Measurements from ENCODE around the gene DMXL2. TPM values are rescaled to one million over a fixed set of nuclear protein-coding genes. Genes with fewer than 3 reads are reported as not detected.
"Not testable (repeated sequence)": the region's sequence is repeated elsewhere in the genome, so short reads cannot be mapped to it uniquely, and the experiment has no call there.

DMXL2 gene
- total RNA-seq, 1 donor from 2014 or later, result 4.6 TPM

- no peak for DNase-seq (ENCODE audit: low read depth in 2 of 2)
Observed at GRCh38 chr15:51576286-51576850, 46.2 kb downstream of the DMXL2 start.

DNA sequence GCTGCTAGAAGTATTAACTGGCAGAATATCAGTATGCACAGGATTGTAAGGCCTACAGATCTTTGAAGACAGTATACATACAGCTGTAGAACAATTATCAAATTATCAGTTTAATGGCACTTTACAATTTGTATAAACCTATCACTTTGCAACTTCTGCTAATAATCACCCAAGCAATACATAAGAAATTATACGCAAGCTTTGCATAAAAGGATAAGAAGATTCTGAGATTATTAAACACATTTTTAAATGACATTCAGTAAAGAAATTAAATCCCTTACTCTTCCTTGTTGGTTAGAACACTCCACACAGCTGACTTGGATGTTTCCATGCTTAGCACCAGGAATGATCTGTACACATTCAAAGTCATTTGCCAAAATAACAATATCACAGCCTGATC, 46.8 kb downstream of the DMXL2 start:
- DNase-seq (ENCODE audit: low read depth in 2 of 2), result no peak

GRCh38 chr15:51573352-51573751, 49.2 kb downstream of the DMXL2 start:
- not testable (repeated sequence) for DNase-seq (ENCODE audit: low read depth in 2 of 2)

GRCh38 chr15:51568939-51569784, 53.4 kb downstream of the DMXL2 start:
- not testable (repeated sequence) for DNase-seq (ENCODE audit: low read depth in 2 of 2)

- DNase-seq (ENCODE audit: low read depth in 2 of 2), result no peak
Observed at GRCh38 chr15:51561271-51561670, 61.3 kb downstream of the DMXL2 start.

DNA sequence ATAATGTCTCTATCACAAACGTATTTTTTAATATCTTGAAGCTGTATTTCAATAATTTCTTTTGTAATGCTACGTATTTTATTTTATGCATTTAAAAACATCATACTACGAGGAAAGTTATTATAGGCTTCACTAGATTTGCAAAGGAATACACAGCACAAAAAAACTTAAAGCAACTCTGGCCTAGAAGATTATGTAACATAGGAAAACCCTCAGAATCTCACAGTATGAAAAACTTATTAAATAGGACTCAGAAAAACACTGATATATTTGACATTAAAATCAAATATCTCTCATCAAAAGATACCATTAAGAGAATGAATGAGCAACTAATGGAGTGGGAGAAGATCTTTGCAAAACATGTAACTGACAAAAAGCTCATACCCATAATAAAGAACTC, 63.7 kb downstream of the DMXL2 start:
- DNase-seq (ENCODE audit: low read depth in 2 of 2), result no peak

- DNase-seq (ENCODE audit: low read depth in 2 of 2), result no peak
Observed at GRCh38 chr15:51558411-51558810, 64.2 kb downstream of the DMXL2 start.

GRCh38 chr15:51550841-51551240, 71.7 kb downstream of the DMXL2 start:
- DNase-seq (ENCODE audit: low read depth in 2 of 2), result no peak

GRCh38 chr15:51547656-51548055, 74.9 kb downstream of the DMXL2 start:
- DNase-seq (ENCODE audit: low read depth in 2 of 2), result no peak

DNA sequence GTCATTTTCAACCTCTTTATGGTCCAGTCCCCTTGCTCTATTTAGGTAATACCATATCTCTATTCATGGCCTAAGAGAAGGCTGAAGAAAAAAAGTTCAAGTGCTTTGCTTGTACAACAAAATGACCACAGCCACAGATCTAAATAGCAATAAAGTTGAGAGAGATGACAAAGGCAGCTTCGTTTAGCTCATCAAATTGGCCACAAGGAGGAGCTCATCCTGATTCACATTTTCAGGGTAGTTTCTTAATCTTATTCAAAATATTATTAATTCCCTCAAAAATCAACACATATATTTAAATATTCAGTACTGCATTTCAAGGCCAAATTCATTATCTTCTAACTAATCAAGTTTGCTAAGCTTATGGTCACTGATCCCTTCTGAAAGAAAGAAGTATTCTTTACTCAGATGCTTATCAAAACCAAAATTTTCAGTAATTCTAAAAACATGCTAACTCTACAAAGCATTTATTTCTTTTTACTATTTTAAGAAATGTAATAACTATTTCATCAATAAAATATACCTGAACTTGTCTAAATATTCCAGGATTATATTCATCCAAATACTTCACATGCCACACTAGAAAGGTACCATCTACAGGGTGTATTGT, 85.5 kb downstream of the DMXL2 start:
- DNase-seq (ENCODE audit: low read depth in 2 of 2), result peak; percentile 51

- no peak for DNase-seq (ENCODE audit: low read depth in 2 of 2)
Observed at GRCh38 chr15:51533672-51534398, 88.7 kb downstream of the DMXL2 start.

- no peak for DNase-seq (ENCODE audit: low read depth in 2 of 2)
Observed at GRCh38 chr15:51526955-51527354, 95.6 kb downstream of the DMXL2 start.

DNA sequence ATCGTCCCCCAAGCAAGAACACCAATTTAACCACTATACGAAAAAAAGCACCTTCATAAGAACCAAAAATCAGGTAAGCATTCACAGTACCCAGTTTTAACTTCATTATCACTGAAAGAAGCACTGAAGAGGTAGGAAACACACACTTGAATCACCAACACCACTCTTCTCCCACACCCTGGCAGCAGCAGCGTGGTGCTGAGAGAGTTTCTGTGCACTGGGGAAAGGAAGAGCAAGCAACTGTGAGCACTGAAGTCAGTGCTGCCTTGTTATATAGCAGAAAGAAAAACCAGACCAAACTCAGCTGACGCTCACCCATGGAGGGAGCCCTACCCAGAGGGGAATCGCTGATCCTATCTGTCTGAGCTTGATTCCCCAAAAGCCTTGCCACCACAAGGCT, 98.2 kb downstream of the DMXL2 start:
- no peak for DNase-seq (ENCODE audit: low read depth in 2 of 2)

DNA sequence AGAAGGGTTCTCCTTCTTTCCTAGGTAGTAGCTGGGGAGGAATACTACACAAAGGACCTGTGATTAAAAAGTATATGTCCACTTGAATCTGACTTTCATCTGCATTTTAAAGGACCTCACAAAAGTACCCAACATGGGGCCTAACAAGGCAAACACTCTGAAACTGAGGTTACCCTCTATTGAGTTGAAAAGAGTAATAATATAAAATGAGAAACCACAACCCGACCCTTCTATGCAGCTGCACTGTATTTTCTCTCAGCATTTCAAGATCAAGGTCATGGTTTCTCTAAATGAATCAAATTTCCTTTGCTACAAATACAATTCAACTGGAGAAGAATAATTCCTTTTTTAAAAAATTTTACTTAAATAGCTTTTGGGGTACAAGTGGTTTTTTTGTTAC, 106.3 kb downstream of the DMXL2 start:
- DNase-seq (ENCODE audit: low read depth in 2 of 2), result no peak

- no peak for DNase-seq (ENCODE audit: low read depth in 2 of 2)
Observed at GRCh38 chr15:51505251-51505650, 117.3 kb downstream of the DMXL2 start.

DNA sequence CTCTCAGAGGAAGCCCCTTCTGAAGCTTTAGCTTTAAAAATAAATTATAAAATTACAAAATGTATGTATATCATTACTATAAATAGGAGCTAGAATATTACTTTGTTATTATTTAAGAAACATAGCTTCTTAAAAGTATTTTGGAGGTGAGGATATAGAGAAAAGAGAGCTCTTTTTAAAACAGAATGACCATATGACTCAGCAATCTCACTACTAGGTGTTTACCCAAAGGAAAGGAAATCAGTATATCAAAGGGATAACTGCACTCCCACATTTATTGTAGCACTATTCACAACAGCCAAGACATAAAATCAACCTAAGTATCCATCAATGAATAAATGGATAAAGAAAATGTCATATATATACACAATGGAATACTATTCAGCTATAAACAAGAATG, 119.6 kb downstream of the DMXL2 start:
- no peak for DNase-seq (ENCODE audit: low read depth in 2 of 2)

DNA sequence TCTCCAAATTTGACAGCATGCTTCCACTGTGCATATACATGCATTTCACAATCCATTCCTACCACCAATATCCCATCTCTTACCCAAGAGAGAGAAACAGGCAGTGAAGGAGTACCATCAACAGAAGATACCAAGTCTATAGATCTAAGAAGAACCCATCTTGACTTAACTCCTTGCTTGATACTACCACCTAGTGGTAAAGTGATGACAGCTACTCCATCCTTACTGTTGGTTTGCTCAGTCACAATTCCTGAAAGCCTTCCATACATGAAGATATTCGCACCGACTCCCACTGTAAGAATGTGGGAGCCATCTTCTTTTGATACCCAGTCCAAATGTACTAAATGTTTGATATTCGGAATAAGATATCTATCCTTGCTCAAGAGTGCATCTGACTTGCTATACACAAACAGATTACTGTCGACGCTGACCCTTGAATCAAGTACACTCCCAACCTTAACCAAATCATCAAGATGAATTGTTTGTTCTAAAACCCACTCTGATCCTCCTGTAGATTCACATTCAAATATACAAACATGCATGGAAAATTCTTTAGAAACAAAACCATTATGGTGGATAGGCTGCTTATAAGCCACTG, 123.1 kb downstream of the DMXL2 start:
- DNase-seq (ENCODE audit: low read depth in 2 of 2), result peak; percentile 5 to 58

- DNase-seq (ENCODE audit: low read depth in 2 of 2), result no peak
Observed at GRCh38 chr15:51497806-51498205, 124.8 kb downstream of the DMXL2 start.

- DNase-seq (ENCODE audit: low read depth in 2 of 2), result no peak
Observed at GRCh38 chr15:51496246-51496645, 126.3 kb downstream of the DMXL2 start.

DNA sequence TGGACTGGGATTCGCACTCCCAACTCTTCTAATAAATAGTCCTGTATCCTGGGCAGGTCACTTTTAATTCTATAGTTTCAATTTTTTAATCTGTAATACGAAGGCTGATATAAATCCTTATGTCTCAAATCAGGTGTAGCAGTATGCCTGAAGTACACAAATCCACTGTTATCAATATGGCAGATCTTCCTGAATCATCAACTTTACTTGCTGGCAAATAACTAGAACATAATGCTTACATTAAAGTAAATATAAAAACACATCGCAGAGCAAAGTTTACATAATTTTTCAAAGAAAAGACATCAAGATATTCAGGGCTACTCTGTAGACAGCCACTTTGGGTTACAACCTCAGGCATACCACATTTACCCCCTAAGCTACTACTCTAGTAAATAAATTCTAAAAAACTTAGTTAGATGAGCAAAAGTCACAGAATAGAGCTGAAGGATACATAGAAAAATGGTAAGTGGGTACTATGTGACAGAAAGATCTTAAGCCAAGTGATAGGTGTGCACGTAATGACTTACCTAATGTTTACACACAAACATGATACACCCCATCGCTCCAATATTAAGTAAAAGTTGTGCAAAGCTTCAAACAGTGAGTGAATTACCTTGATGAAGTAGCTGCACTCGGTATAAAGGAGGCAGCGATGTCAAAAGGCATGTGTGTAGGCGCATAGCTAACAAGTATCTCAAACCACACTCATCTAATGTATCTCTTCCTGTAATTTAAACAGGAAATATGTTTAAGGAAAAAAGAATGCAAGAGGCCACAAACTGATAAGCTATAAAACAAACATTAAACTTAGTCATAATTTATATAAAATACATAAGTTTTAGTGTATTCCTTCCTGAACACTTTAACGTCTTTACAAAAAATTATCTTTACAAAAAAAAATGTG, 127.9 kb downstream of the DMXL2 start:
- peak in 1 of 2 donors; percentile 28 for DNase-seq (ENCODE audit: low read depth in 2 of 2)

GRCh38 chr15:51493892-51494291, 128.7 kb downstream of the DMXL2 start:
- no peak for DNase-seq (ENCODE audit: low read depth in 2 of 2)

All from lung microvascular endothelial cell (primary cell).